ENCODE measurements around the gene ZCCHC3. TPM values are rescaled to one million over a fixed set of nuclear protein-coding genes. Genes with fewer than 3 reads are reported as not detected.

ZCCHC3 gene
- total RNA-seq, 1 donor from 2014 or later: 23.3 TPM

DNA sequence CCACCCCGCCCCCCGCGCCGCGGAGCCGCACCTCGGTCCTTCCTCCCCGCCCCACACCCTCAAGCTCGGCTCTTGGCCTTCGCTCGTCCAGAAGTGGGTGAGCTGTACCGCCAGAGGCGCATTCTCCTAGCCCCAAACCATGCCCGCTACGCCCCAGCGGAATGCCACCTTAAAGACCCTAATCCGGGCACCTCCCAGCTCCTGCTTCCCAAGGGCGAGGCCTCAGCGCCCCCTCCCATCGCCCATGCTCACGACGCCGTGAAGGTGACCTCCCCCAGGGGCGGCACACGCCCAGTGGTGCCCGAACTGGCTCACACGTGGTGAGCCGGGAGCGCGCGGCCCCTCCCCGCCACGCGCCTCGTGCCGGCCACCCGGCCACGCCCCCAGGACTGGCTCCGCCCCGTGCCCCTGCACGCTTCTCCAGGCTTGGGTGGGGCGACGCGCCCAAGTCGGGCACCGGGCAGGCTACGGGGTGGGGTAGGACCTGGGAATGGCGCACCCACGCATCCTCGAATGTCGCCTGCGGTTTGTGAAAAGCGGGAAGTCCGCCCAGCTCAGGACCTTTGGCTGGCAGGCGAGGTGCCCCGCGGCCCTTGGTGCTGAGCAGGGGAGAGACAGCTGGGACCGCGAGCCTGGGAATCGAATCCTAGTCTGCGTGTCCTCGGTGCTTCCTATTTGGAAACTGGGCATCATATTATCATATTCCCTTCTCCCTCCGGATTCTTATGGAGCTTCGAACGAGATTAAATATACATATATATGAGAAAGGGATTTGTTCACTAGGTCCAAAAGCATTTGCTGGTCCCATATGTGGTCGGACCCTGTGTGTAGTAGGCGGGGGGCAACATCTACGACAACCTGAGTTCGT is 27.0 kb downstream of the ZCCHC3 start:
- TF ChIP-seq, protein P1, sequence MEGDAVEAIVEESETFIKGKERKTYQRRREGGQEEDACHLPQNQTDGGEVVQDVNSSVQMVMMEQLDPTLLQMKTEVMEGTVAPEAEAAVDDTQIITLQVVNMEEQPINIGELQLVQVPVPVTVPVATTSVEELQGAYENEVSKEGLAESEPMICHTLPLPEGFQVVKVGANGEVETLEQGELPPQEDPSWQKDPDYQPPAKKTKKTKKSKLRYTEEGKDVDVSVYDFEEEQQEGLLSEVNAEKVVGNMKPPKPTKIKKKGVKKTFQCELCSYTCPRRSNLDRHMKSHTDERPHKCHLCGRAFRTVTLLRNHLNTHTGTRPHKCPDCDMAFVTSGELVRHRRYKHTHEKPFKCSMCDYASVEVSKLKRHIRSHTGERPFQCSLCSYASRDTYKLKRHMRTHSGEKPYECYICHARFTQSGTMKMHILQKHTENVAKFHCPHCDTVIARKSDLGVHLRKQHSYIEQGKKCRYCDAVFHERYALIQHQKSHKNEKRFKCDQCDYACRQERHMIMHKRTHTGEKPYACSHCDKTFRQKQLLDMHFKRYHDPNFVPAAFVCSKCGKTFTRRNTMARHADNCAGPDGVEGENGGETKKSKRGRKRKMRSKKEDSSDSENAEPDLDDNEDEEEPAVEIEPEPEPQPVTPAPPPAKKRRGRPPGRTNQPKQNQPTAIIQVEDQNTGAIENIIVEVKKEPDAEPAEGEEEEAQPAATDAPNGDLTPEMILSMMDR (IDR thresholded peaks at IDR 0.05; ENCODE audit: insufficient read depth, low read length, poor library complexity, severe bottlenecking): peak; percentile 48
- Histone ChIP-seq H3K4me3 (ENCODE audit: low read depth, low read length) (peak overlapping the region; percentile 67), H3K36me3 (ENCODE audit: control insufficient read depth, insufficient read depth, low read length) (no peaks in the 10 kb centered on the region), H3K27me3 (ENCODE audit: control insufficient read depth, insufficient read depth, low read length) (no peaks in the 10 kb centered on the region)
- DNase-seq (ENCODE audit: low read depth): no peak

DNA sequence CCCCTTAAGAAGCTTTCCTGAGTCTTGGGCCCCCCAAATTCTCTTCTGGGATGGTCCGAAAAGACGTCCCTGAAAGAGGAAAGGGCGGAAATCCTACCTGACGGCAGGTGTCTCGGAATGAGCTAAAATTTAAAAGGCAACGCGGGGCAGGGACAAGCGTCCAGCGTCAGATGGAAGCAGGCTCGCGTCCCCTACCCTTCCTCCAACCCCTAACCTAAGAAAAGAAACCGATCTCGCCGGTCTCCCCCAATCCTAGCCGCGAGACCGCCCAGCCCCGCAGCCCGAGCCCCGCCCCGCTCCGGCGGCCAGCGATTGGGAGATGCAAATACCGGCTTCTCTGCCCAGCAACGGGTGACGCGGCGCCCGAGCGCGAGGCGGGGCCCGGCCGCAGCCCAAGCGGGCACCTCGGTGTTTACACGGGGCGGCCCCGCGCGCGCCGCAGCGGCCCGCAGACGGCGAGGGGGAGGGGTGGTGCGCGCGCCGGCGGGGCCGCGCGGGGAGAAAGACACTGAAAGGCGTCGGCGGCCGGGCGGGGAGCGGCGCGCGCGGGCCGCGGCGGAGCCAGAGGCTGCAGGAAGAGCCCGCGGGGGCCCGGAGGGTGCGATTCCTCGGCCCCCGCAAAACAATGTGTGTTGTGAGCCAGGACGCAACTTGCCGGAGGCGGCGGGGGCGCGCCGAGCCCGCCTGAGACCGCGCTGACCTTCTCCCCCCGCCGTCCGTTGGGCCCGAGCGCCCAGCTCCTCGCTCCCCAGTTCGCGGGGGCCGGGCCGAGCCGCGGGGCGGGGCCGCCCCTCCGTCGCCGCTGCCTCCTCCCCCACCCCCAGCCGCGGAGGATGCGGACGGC is 27.9 kb downstream of the ZCCHC3 start, which contains the start of gene SOX12:
SOX12 (plus strand) TSS at position 508 of the 844 bp plus-strand sequence. CDS start 373 bp downstream, outside the sequence.
- TF ChIP-seq, protein P1 (IDR thresholded peaks at IDR 0.05; ENCODE audit: insufficient read depth, low read length, poor library complexity, severe bottlenecking): no peak
- H3K4me3 ChIP-seq (ENCODE audit: low read depth, low read length): peak within 1 kb of the TSS; percentile 91
- no peaks in the 10 kb centered on the region for H3K36me3 ChIP-seq (ENCODE audit: control insufficient read depth, insufficient read depth, low read length)
- no peak for DNase-seq (ENCODE audit: low read depth)
- H3K27me3 ChIP-seq (ENCODE audit: control insufficient read depth, insufficient read depth, low read length): no peaks in the 10 kb centered on the region

DNA sequence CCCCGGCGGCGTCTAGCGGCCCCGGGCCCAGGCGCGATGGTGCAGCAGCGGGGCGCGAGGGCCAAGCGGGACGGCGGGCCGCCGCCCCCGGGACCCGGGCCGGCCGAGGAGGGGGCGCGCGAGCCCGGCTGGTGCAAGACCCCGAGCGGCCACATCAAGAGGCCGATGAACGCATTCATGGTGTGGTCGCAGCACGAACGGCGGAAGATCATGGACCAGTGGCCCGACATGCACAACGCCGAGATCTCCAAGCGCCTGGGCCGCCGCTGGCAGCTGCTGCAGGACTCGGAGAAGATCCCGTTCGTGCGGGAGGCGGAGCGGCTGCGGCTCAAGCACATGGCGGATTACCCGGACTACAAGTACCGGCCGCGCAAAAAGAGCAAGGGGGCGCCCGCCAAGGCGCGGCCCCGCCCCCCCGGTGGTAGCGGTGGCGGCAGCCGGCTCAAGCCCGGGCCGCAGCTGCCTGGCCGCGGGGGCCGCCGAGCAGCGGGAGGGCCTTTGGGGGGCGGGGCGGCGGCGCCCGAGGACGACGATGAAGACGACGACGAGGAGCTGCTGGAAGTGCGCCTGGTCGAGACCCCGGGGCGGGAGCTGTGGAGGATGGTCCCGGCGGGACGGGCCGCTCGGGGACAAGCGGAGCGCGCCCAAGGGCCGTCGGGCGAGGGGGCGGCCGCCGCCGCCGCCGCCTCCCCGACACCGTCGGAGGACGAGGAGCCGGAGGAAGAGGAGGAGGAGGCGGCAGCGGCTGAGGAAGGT is 28.7 kb downstream of the ZCCHC3 start:
- TF ChIP-seq, protein P1 (IDR thresholded peaks at IDR 0.05; ENCODE audit: insufficient read depth, low read length, poor library complexity, severe bottlenecking): no peak
- DNase-seq (ENCODE audit: low read depth): no peak
- Histone ChIP-seq H3K4me3 (ENCODE audit: low read depth, low read length) (peak overlapping the region; percentile 91), H3K36me3 (ENCODE audit: control insufficient read depth, insufficient read depth, low read length) (no peaks in the 10 kb centered on the region), H3K27me3 (ENCODE audit: control insufficient read depth, insufficient read depth, low read length) (no peaks in the 10 kb centered on the region)

DNA sequence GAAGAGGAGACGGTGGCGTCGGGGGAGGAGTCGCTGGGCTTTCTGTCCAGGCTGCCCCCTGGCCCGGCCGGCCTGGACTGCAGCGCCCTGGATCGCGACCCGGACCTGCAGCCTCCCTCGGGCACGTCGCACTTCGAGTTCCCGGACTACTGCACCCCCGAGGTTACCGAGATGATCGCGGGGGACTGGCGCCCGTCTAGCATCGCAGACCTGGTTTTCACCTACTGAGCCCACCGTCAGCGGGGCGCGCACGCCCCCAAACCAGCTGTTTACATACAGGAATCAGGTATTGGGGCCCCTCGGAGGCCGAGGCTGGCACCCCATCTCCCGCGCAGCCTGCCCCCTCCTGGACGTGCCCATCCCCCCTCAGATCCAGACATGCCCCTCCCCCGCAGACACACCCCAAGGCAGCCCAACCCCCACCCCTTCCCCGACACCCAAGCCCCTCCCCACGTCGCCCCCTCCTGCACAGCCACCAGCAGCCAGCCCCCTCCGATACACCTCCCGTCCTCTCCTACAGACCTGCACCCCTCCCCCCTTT is 29.3 kb downstream of the ZCCHC3 start:
- Histone ChIP-seq H3K4me3 (ENCODE audit: low read depth, low read length) (peak overlapping the region; percentile 91), H3K36me3 (ENCODE audit: control insufficient read depth, insufficient read depth, low read length) (no peaks in the 10 kb centered on the region), H3K27me3 (ENCODE audit: control insufficient read depth, insufficient read depth, low read length) (no peaks in the 10 kb centered on the region)
- TF ChIP-seq, protein P1 (IDR thresholded peaks at IDR 0.05; ENCODE audit: insufficient read depth, low read length, poor library complexity, severe bottlenecking): no peak
- no peak for DNase-seq (ENCODE audit: low read depth)

DNA sequence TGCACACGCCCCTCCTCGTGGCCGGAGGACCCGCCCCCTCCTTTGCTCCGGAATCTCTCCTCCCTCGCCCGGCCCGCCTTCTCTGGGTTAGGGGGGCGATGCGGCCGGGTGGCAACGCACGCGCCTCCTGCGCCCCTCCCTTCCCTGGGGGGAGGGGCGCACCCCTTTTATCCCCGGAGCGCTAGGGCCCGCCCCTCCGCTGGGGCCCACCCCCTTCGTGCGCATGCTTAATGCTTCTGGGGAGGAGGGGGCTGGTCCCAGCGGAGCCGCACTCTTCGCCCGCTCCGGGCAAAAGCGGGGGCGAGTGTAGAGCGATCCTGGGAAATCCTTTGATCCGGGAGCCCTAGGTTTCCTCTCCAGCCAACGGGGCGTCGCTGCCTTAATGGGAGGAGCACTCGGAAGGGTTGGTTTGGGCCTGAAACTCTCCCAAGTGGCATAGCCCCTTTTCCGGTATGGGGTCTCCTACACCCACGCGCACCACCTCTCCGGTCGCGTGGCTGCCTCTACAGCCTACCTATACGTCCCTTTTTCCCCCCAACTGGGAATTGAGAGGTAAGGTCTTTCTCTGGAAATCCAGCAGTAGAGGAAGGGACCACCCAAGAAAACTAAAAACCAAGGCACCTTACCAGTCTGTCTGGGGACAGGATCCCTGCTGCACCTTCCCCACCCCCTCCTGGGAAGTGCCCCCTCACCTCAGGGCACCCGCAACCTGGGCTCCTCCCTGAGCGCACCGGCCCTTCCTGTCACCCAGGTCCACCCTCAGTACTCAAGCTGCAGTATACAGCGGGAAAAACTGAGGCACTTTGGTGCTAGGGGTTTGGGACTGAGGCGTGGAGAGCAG is 30.0 kb downstream of the ZCCHC3 start:
- H3K36me3 ChIP-seq (ENCODE audit: control insufficient read depth, insufficient read depth, low read length): no peaks in the 10 kb centered on the region
- H3K27me3 ChIP-seq (ENCODE audit: control insufficient read depth, insufficient read depth, low read length): no peaks in the 10 kb centered on the region
- H3K4me3 ChIP-seq (ENCODE audit: low read depth, low read length): peak overlapping the region; percentile 91
- TF ChIP-seq, protein P1 (IDR thresholded peaks at IDR 0.05; ENCODE audit: insufficient read depth, low read length, poor library complexity, severe bottlenecking): no peak
- DNase-seq (ENCODE audit: low read depth): no peak
